Muscle layer of colon (tissue), 2 donors: ENCODE data around the gene ATG9A.

Experiments used
- H3K27ac ChIP-seq: one replicate; pipeline ENCODE4 v1.7.0; 2013; ENCODE audit warnings: low read depth, mild to moderate bottlenecking, low read length, moderate library complexity
- H3K27me3 ChIP-seq, 2 donors: one replicate each; pipeline ENCODE4 v1.7.0; 2013; ENCODE audit warnings: low read length in 2 of 2, mild to moderate bottlenecking in 2 of 2; ENCODE audit not compliant: insufficient read depth in 2 of 2, control insufficient read depth in 1 of 2
- H3K36me3 ChIP-seq: one replicate; pipeline ENCODE4 v1.7.0; 2013; ENCODE audit warnings: mild to moderate bottlenecking, low read length; ENCODE audit not compliant: insufficient read depth
- H3K4me1 ChIP-seq: one replicate; pipeline ENCODE4 v1.7.0; 2013; ENCODE audit warnings: mild to moderate bottlenecking, low read length; ENCODE audit not compliant: insufficient read depth
- H3K4me3 ChIP-seq, 2 donors: one replicate each; pipeline ENCODE4 v1.7.0; 2013; ENCODE audit warnings: low read length in 2 of 2, low read depth in 1 of 2, mild to moderate bottlenecking in 1 of 2, moderate library complexity in 1 of 2
- H3K9ac ChIP-seq: one replicate; pipeline ENCODE4 v1.7.0; 2013; ENCODE audit warnings: low read length
- H3K9me3 ChIP-seq: one replicate; pipeline ENCODE4 v1.7.0; 2013; ENCODE audit warnings: mild to moderate bottlenecking, low read length
- donor health status: abdominal sarcoma.
- donor health status: Adenocarcinoma of cecum.

The ATG9A gene

GRCh38 chr2:219178377-219179175, 50.9 kb downstream of the ATG9A start:
- H3K36me3 ChIP-seq: peaks cover 59% of the 10 kb centered on the region
- H3K9ac ChIP-seq: peak overlapping the region; percentile 52
- H3K4me1 ChIP-seq: peaks cover 34% of the 10 kb centered on the region
- H3K27ac ChIP-seq: peak overlapping the region; percentile 73
- no peaks in the 10 kb centered on the region for H3K9me3 ChIP-seq
- no peaks in the 10 kb centered on the region for H3K27me3 ChIP-seq
- peak overlapping the region; percentile 69 to 70 for H3K4me3 ChIP-seq

- H3K27ac ChIP-seq: peak within 1 kb of the TSS; percentile 89
- peak within 1 kb of the TSS; percentile 69 to 87 for H3K4me3 ChIP-seq
- H3K4me1 ChIP-seq: peaks cover 34% of the 10 kb centered on the region
- peak within 1 kb of the TSS; percentile 90 for H3K9ac ChIP-seq
- no peaks in the 10 kb centered on the region for H3K9me3 ChIP-seq
- H3K36me3 ChIP-seq: peaks cover 57% of the 10 kb centered on the region
- H3K27me3 ChIP-seq: no peaks in the 10 kb centered on the region
Observed at GRCh38 chr2:219177552-219178376, 51.7 kb downstream of the ATG9A start, which contains the start of gene RETREG2. RETREG2 (plus strand) TSS chr2:219178275; CDS start chr2:219178353, 78 bp downstream.

GRCh38 chr2:219176818-219177551, 52.5 kb downstream of the ATG9A start, which contains the start of gene CNPPD1:
CNPPD1 (minus strand) TSS chr2:219176925; CDS start chr2:219176828, 97 bp downstream.
- Histone ChIP-seq H3K27me3 (no peaks in the 10 kb centered on the region), H3K4me3 (peak within 1 kb of the TSS; percentile 69 to 87), H3K27ac (peak within 1 kb of the TSS; percentile 89), H3K9ac (peak within 1 kb of the TSS; percentile 90), H3K9me3 (no peaks in the 10 kb centered on the region), H3K4me1 (peaks cover 34% of the 10 kb centered on the region), H3K36me3 (peaks cover 57% of the 10 kb centered on the region)

- Histone ChIP-seq H3K4me3 (peak overlapping the region; percentile 69 to 87), H3K27me3 (no peaks in the 10 kb centered on the region), H3K4me1 (peaks cover 37% of the 10 kb centered on the region), H3K9ac (peak overlapping the region; percentile 52), H3K9me3 (no peaks in the 10 kb centered on the region), H3K27ac (peak overlapping the region; percentile 89), H3K36me3 (peaks cover 50% of the 10 kb centered on the region)
Observed at GRCh38 chr2:219175928-219176817, 53.3 kb downstream of the ATG9A start.

- Histone ChIP-seq H3K36me3 (peaks cover 44% of the 10 kb centered on the region), H3K9me3 (no peaks in the 10 kb centered on the region), H3K27ac (no peak overlapping the region), H3K27me3 (no peaks in the 10 kb centered on the region), H3K4me3 (peak overlapping the region in 1 of 2 donors; percentile 87), H3K9ac (peak overlapping the region; percentile 52), H3K4me1 (peaks cover 40% of the 10 kb centered on the region)
Observed at GRCh38 chr2:219175486-219175885, 54.0 kb downstream of the ATG9A start.

GRCh38 chr2:219174801-219175200, 54.6 kb downstream of the ATG9A start:
- Histone ChIP-seq H3K36me3 (peaks cover 37% of the 10 kb centered on the region), H3K9ac (no peak overlapping the region), H3K27me3 (no peaks in the 10 kb centered on the region), H3K9me3 (no peaks in the 10 kb centered on the region), H3K4me1 (peaks cover 34% of the 10 kb centered on the region), H3K27ac (no peak overlapping the region), H3K4me3 (no peak overlapping the region)

GRCh38 chr2:219174146-219174545, 55.3 kb downstream of the ATG9A start:
- Histone ChIP-seq H3K27me3 (no peaks in the 10 kb centered on the region), H3K4me1 (peaks cover 27% of the 10 kb centered on the region), H3K9ac (no peak overlapping the region), H3K27ac (no peak overlapping the region), H3K4me3 (no peak overlapping the region), H3K36me3 (peaks cover 33% of the 10 kb centered on the region), H3K9me3 (no peaks in the 10 kb centered on the region)

GRCh38 chr2:219173176-219173575, 56.3 kb downstream of the ATG9A start:
- Histone ChIP-seq H3K36me3 (peaks cover 33% of the 10 kb centered on the region), H3K27ac (no peak overlapping the region), H3K27me3 (no peaks in the 10 kb centered on the region), H3K9ac (no peak overlapping the region), H3K4me1 (peaks cover 22% of the 10 kb centered on the region), H3K4me3 (no peak overlapping the region), H3K9me3 (no peaks in the 10 kb centered on the region)

GRCh38 chr2:219172231-219173154, 56.9 kb downstream of the ATG9A start:
- no peaks in the 10 kb centered on the region for H3K9me3 ChIP-seq
- peak overlapping the region; percentile 43 for H3K27ac ChIP-seq
- no peak overlapping the region for H3K9ac ChIP-seq
- no peak overlapping the region for H3K4me3 ChIP-seq
- peaks cover 22% of the 10 kb centered on the region for H3K4me1 ChIP-seq
- peaks cover 33% of the 10 kb centered on the region for H3K36me3 ChIP-seq
- H3K27me3 ChIP-seq: no peaks in the 10 kb centered on the region
